H1 (cell line): Measurements from ENCODE around the gene N4BP3. TPM values are rescaled to one million over a fixed set of nuclear protein-coding genes. Genes with fewer than 3 reads are reported as not detected.

Source experiments
- ASH2L ChIP-seq: fragments of 200-600, 300-600 bp; sonication (generic); IDR thresholded peaks from one replicate; pipeline ENCODE4 v1.7.1; 2017; ENCODE audit warnings: low read length
- CBX8 ChIP-seq: fragments of 300-800, 300-1000 bp; sonication (generic); IDR thresholded peaks from 2 replicates; pipeline ENCODE4 v1.7.1; 2016; ENCODE audit warnings: low read depth, low read length, borderline replicate concordance
- CEBPB ChIP-seq: IDR thresholded peaks from 2 replicates; pipeline ENCODE4 v1.6.1; 2012; ENCODE audit warnings: low read depth, low read length
- CHD1 ChIP-seq: IDR thresholded peaks from 2 replicates; pipeline ENCODE4 v1.6.1; 2012; ENCODE audit warnings: low read depth, low read length, improper control_type of control experiment
- CREB1 ChIP-seq: IDR thresholded peaks from 2 replicates; pipeline ENCODE4 v1.6.1; 2012; ENCODE audit warnings: inconsistent platforms
- CTBP2 ChIP-seq: IDR thresholded peaks from 2 replicates; pipeline ENCODE4 v1.7.0; 2011; ENCODE audit warnings: borderline replicate concordance, mild to moderate bottlenecking, moderate library complexity, mixed read lengths, low read length; ENCODE audit not compliant: insufficient read depth, insufficient read length
- EZH2 ChIP-seq: fragments of 200-600 bp; sonication (generic); IDR thresholded peaks from 2 replicates; pipeline ENCODE4 v1.7.1; 2012; ENCODE audit warnings: low read depth, mild to moderate bottlenecking, moderate library complexity, low read length, inconsistent platforms; ENCODE audit not compliant: severe bottlenecking
- FOSL1 ChIP-seq: IDR thresholded peaks from 2 replicates; pipeline ENCODE4 v1.6.1; 2011; ENCODE audit warnings: mild to moderate bottlenecking, low read depth, low read length, moderate library complexity; ENCODE audit not compliant: insufficient read depth
- JUND ChIP-seq: IDR thresholded peaks from 2 replicates; pipeline ENCODE4 v1.6.1; 2011; ENCODE audit warnings: mild to moderate bottlenecking, improper control_type of control experiment, low read length
- KDM1A ChIP-seq: fragments of 200-600, 300-600 bp; sonication (generic); IDR thresholded peaks from 2 replicates; pipeline ENCODE4 v1.7.1; 2016; ENCODE audit warnings: mild to moderate bottlenecking, low read length, borderline replicate concordance
- KDM4A ChIP-seq: IDR thresholded peaks from one replicate; pipeline ENCODE4 v1.7.1; 2012; ENCODE audit warnings: low read depth, mild to moderate bottlenecking, moderate library complexity, low read length, inconsistent platforms; ENCODE audit not compliant: severe bottlenecking
- MAFK ChIP-seq: IDR thresholded peaks from 2 replicates; pipeline ENCODE4 v1.6.1; 2012; ENCODE audit warnings: low read depth, mild to moderate bottlenecking, improper control_type of control experiment, low read length
- NANOG ChIP-seq: IDR thresholded peaks from 2 replicates; pipeline ENCODE4 v1.6.1; 2011; ENCODE audit warnings: low read length, low read depth, mild to moderate bottlenecking, inconsistent platforms; ENCODE audit not compliant: insufficient read depth, poor library complexity, severe bottlenecking
- NRF1 ChIP-seq: IDR thresholded peaks from 2 replicates; pipeline ENCODE4 v1.6.1; 2011; ENCODE audit warnings: mild to moderate bottlenecking, low read depth, low read length, improper control_type of control experiment
- PHF8 ChIP-seq: fragments of 200-600 bp; sonication (generic); conservative IDR thresholded peaks from 2 replicates; pipeline ENCODE4 v1.7.1; 2012; ENCODE audit warnings: low read depth, mild to moderate bottlenecking, inconsistent platforms, low read length, moderate library complexity
- RAD21 ChIP-seq, 2 experiments: IDR thresholded peaks in 1 of 2; conservative IDR thresholded peaks in 1 of 2; 2 replicates each; pipeline ENCODE4 v1.6.1; 2011; ENCODE audit warnings: low read depth in 2 of 2, low read length in 2 of 2, improper control_type of control experiment in 1 of 2, inconsistent platforms in 1 of 2, mild to moderate bottlenecking in 1 of 2, moderate library complexity in 1 of 2
- RFX5 ChIP-seq: IDR thresholded peaks from 2 replicates; pipeline ENCODE4 v1.6.1; 2011; ENCODE audit warnings: low read depth, low read length, improper control_type of control experiment, borderline replicate concordance
- SAP30 ChIP-seq: fragments of 300-600 bp; sonication (generic); IDR thresholded peaks from 2 replicates; pipeline ENCODE4 v1.7.1; 2012; ENCODE audit warnings: low read length, moderate library complexity, mild to moderate bottlenecking, inconsistent platforms; ENCODE audit not compliant: insufficient read depth, insufficient replicate concordance
- TCF12 ChIP-seq: IDR thresholded peaks from 2 replicates; pipeline ENCODE4 v1.6.1; 2011; ENCODE audit warnings: low read depth, mild to moderate bottlenecking, low read length
- TEAD4 ChIP-seq: IDR thresholded peaks from 2 replicates; pipeline ENCODE4 v1.6.1; 2012; ENCODE audit warnings: low read depth, low read length, inconsistent platforms, mixed read lengths
- YY1 ChIP-seq: IDR thresholded peaks from 2 replicates; pipeline ENCODE4 v1.6.1; 2011; ENCODE audit warnings: low read depth, mild to moderate bottlenecking, low read length
- polyA plus RNA-seq, 7 experiments: library from polyadenylated mRNA; depleted of rRNA in 3 of 7; stranded (reverse) in 5 of 7; unstranded in 2 of 7; fragments of >200 nt in 5 of 7; fragments of 200-250 nt in 2 of 7; gene quantifications; 1 replicate in 5 of 7; 2 replicates in 1 of 7; 4 replicates in 1 of 7; pipeline versions ENCODE4 v1.2.1 to v1.2.3, GENCODE V29; 2011 to 2013; ENCODE audit warnings: missing spikeins in 2 of 7, mixed read lengths in 2 of 7
- total RNA-seq: library from RNA; stranded (reverse); fragmentation: NEBNext Ultra II Directional; extraction: Animal tissue kit (Norgen Biotek cat#: 25700); gene quantifications from 2 replicates; pipeline ENCODE4 v1.2.1, GENCODE V29; 2021
- TF ChIP-seq, protein P1 (sequence below): IDR thresholded peaks from 2 replicates; pipeline ENCODE4 v1.6.1; 2012; ENCODE audit warnings: low read length, inconsistent platforms

Gene N4BP3
- total and polyA plus RNA-seq, 2 of the 8 experiments (the other 6 are each of a cell fraction or from before 2014, with no cell fraction given): 13.1 to 39.2 TPM

DNA sequence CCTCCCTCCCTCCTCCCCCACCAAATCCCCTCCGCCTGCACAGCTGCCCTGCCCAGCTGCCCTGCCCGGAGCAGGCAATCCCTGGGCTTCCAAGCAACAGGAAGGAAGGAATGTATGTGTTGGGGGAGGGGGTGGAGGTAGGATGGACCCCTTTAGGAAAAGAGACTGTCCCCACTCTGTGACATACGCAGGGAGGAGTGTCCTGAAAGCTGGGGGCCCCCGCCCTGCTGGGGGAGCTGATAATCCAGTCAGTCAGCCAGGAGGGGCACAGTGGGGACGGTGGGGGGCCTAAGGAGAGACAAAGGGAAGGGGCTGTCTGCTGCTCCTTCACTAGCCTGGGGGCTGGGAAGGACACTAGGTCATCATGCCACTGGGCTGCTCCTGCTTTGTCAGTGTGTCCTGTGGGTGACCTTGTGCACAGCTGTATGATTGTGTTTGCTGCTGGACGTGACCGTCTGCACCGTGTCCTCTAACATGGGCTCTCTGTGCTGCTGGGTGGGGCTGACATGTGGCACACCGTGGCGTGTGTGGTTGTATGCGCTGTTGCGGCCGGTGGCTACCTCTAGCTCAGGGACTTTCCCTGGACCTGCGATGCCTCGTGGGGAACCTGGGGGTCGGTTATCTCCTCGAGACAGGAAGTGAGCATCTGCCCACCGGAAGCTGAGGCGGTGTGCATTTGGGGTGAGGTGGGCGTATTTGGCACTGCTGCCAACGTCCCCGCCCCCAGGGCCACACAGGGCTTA is 3.0 kb downstream of the N4BP3 start (continued):
- TF ChIP-seq NRF1: no peak
- TF ChIP-seq PHF8: no peak
- TF ChIP-seq FOSL1: no peak
- no peak for TF ChIP-seq SAP30
- TF ChIP-seq KDM4A: no peak
- TF ChIP-seq CEBPB: no peak
- no peak for TF ChIP-seq CBX8
- peak in 1 of 2 experiments; percentile 2; a peak in 1 of 4 replicates for TF ChIP-seq RAD21 (IDR thresholded peaks at IDR 0.05 in 1 of 2, conservative IDR thresholded peaks at IDR 0.05 in 1 of 2; ENCODE audit: low read depth in 2 of 2, low read length in 2 of 2)
- peak; percentile 60; the same call in 1 of the 2 replicates for TF ChIP-seq TEAD4
- no peak for TF ChIP-seq MAFK
- no peak for TF ChIP-seq KDM1A
- TF ChIP-seq ASH2L: peak; percentile 21
- no peak for TF ChIP-seq EZH2
- 0 out of 2 replicates have a peak, but pooled peaks have one; percentile 76 for TF ChIP-seq TCF12
- TF ChIP-seq CTBP2: peak; percentile 49
- TF ChIP-seq YY1: no peak
- TF ChIP-seq CHD1: no peak
- no peak for TF ChIP-seq RFX5
- no peak for TF ChIP-seq CREB1
- TF ChIP-seq NANOG: no peak
- TF ChIP-seq, protein P1, sequence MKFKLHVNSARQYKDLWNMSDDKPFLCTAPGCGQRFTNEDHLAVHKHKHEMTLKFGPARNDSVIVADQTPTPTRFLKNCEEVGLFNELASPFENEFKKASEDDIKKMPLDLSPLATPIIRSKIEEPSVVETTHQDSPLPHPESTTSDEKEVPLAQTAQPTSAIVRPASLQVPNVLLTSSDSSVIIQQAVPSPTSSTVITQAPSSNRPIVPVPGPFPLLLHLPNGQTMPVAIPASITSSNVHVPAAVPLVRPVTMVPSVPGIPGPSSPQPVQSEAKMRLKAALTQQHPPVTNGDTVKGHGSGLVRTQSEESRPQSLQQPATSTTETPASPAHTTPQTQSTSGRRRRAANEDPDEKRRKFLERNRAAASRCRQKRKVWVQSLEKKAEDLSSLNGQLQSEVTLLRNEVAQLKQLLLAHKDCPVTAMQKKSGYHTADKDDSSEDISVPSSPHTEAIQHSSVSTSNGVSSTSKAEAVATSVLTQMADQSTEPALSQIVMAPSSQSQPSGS: no peak
- TF ChIP-seq JUND: no peak
